HepG2 (cell line): ENCODE data around the gene PTH2.

ENCODE experiments used
- POLR2A ChIP-seq, 2 experiments: IDR thresholded peaks; 2 replicates each; pipeline ENCODE4 v1.6.1; 2011; ENCODE audit warnings: low read depth in 2 of 2, low read length in 2 of 2, mild to moderate bottlenecking in 1 of 2, moderate library complexity in 1 of 2; ENCODE audit not compliant: insufficient read depth in 1 of 2
- TBL1XR1 ChIP-seq: fragments of 150-350 bp; IDR thresholded peaks from 2 replicates; pipeline ENCODE4 v1.6.1; 2014; ENCODE audit warnings: borderline replicate concordance, low read length; ENCODE audit not compliant: partially characterized antibody

DNA sequence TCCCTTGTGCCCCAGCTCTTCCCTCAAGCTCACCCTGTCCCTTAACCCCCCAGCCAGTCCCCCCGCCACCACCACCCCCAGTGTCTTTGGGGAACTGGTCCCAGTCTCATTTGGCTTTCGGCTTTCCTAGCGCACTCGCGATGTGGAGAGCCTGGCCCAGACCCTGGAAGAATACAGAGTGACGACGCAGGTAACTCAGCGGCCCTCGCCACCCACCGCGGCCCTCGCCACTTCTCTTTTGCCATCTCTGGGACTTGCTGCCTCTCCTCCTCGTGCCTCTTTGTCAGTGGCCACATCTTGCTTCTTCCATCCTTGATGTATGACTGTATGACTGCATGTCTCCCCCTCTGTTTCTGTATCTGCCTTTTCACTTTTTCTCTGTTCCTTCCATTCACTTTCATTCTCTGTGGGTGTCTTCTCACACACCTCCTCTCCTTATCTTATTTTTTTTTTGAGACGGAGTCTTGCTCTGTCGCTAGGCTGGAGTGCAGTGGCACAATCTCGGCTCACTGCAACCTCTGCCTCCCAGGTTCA is 15.7 kb downstream of the PTH2 start:
- TF ChIP-seq POLR2A (IDR thresholded peaks at IDR 0.05; ENCODE audit: insufficient read depth in 1 of 2, low read depth in 2 of 2, low read length in 2 of 2): no peak
- no peak for TF ChIP-seq TBL1XR1
